ENCODE results near the gene KIF16B.
A peak's percentile ranks its signal among the peaks of the same experiment; 100 is the strongest.

- no peak for TF ChIP-seq POLR2AphosphoS5 (IDR thresholded peaks at IDR 0.05; ENCODE audit: low read depth)
- no peak for TF ChIP-seq JUNB (IDR thresholded peaks at IDR 0.05; ENCODE audit: unreplicated experiment)
- no peak for TF ChIP-seq NANOG (IDR thresholded peaks at IDR 0.05; ENCODE audit: borderline replicate concordance)
- TF ChIP-seq CTCF (conservative IDR thresholded peaks at IDR 0.05; ENCODE audit: low read depth in 2 of 2): no peak
- no peak for TF ChIP-seq EZH2 (IDR thresholded peaks at IDR 0.05; ENCODE audit: low read depth, unreplicated experiment)
- TF ChIP-seq REST (IDR thresholded peaks at IDR 0.05; ENCODE audit: unreplicated experiment): no peak
- no peak for TF ChIP-seq EZH2phosphoT487 (IDR thresholded peaks at IDR 0.05; ENCODE audit: unreplicated experiment)
- TF ChIP-seq ZNF462 (CRISPR knock-in tag; IDR thresholded peaks at IDR 0.05): peak; percentile 10; the same call in 1 of the 2 replicates
- TF ChIP-seq CREB1 (CRISPR knock-in tag; IDR thresholded peaks at IDR 0.05; ENCODE audit: low read depth): no peak
Observed at GRCh38 chr20:16395366-16395765, 177.9 kb downstream of the KIF16B start.

Measured in GM23338 (cell line).